Esophagus squamous epithelium (tissue), 5 donors: ENCODE data around the gene ARID3A. TPM values are rescaled to one million over a fixed set of nuclear protein-coding genes. Genes with fewer than 3 reads are reported as not detected.
A peak's percentile ranks its signal among the peaks of the same experiment; 100 is the strongest.

Source experiments
- DNase-seq: peaks from one replicate; lab custom pipeline; 2025; lab: John Stamatoyannopoulos, UW
- H3K27ac ChIP-seq, 4 donors: fragments of 200-600 bp; sonication (generic); one replicate each; pipeline ENCODE4 v1.5.1; 2016 to 2019; ENCODE audit warnings: mild to moderate bottlenecking in 1 of 4
- H3K27me3 ChIP-seq, 4 donors: fragments of 200-600 bp; sonication (generic); 1 replicate in 3 of 4; 2 replicates in 1 of 4; pipeline versions ENCODE4 v1.5.1 to v1.6.0; 2017 to 2021; ENCODE audit warnings: antibody characterized with exemption in 1 of 4
- H3K36me3 ChIP-seq, 3 donors: fragments of 200-600 bp; sonication (generic); one replicate each; pipeline ENCODE4 v1.5.1; 2016 to 2019
- H3K4me1 ChIP-seq, 3 donors: fragments of 200-600 bp; sonication (generic); one replicate each; pipeline ENCODE4 v1.5.1; 2017 to 2019
- H3K4me3 ChIP-seq, 4 donors: fragments of 200-600 bp; sonication (generic); 1 replicate in 3 of 4; 2 replicates in 1 of 4; pipeline ENCODE4 v1.5.1; 2016 to 2019; ENCODE audit warnings: mild to moderate bottlenecking in 2 of 4, moderate library complexity in 1 of 4
- H3K9me3 ChIP-seq, 3 donors: fragments of 200-600 bp; sonication (generic); one replicate each; pipeline ENCODE4 v1.5.1; 2016 to 2019
- CTCF ChIP-seq, 6 experiments: fragments of 450-650 bp in 4 of 6; fragments of 200-600 bp in 2 of 6; sonication (generic) in 2 of 6; IDR thresholded peaks; one replicate each; pipeline ENCODE4 v1.5.1; 2016 to 2019; ENCODE audit warnings: antibody characterized with exemption in 6 of 6, mild to moderate bottlenecking in 4 of 6, moderate library complexity in 4 of 6
- POLR2A ChIP-seq, 4 donors: fragments of 450-650 bp; IDR thresholded peaks; one replicate each; pipeline ENCODE4 v1.6.1; 2017; ENCODE audit warnings: antibody characterized with exemption in 4 of 4, mild to moderate bottlenecking in 4 of 4, moderate library complexity in 3 of 4
- WGBS, 2 donors: methylation state at CpG; one replicate each; pipeline ENCODE4 v1.1.5; 2018; 5-methylcytosine and 5-hydroxymethylcytosine counted together
- intact Hi-C: fragments of 100-400 bp; cut with DNase I; formaldehyde crosslinking; loops from one replicate; pipeline ENCODE4 v1.15.0; 2022
- total RNA-seq, 4 donors: library from RNA; depleted of rRNA; stranded (reverse); fragments of >200 nt; gene quantifications; one replicate each; pipeline ENCODE4 v1.1.0, GENCODE V29; 2016
- donor health status: DM: yes; HTN: yes; CAD: no.

ARID3A gene
- total RNA-seq, 4 donors from 2014 or later, result 3.0 to 6.6 (median 4.7) TPM

GRCh38 chr19:916645-917322 lies 9.1 kb upstream of the ARID3A start:
- TF ChIP-seq POLR2A (IDR thresholded peaks at IDR 0.05) (no peak), CTCF (IDR thresholded peaks at IDR 0.05) (no peak)
- peak overlapping the region in 3 of 4 donors; percentile 5 to 63 (median 40) for H3K4me3 ChIP-seq
- no peak for DNase-seq
- intact Hi-C loops, result no loop called here
- no peaks in the 10 kb centered on the region for H3K36me3 ChIP-seq
- 43 to 65% methylated on average over 7 to 14 of the region's 35 CpGs for WGBS, 2 donors
- peaks cover 14 to 58% (median 30%) of the 10 kb centered on the region in 4 donors for H3K27me3 ChIP-seq
- H3K4me1 ChIP-seq, result peaks cover 38 to 68% (median 48%) of the 10 kb centered on the region in 3 donors
- H3K9me3 ChIP-seq, result no peaks in the 10 kb centered on the region
- H3K27ac ChIP-seq, result no peak overlapping the region

GRCh38 chr19:917323-918151 lies 8.3 kb upstream of the ARID3A start, which contains the start of gene KISS1R:
KISS1R (plus strand) TSS chr19:917333; CDS start chr19:917503, 170 bp downstream.
- peaks cover 14 to 58% (median 30%) of the 10 kb centered on the region in 4 donors for H3K27me3 ChIP-seq
- 2% methylated on average over 7 of the region's 87 CpGs; no CpG with 5 or more reads in 1 of the 2 donors for WGBS, 2 donors

GRCh38 chr19:918152-918437 lies 7.7 kb upstream of the ARID3A start:
- Histone ChIP-seq H3K9me3 (no peaks in the 10 kb centered on the region), H3K4me3 (peak overlapping the region in 2 of 4 donors; percentile 40 to 63), H3K27ac (no peak overlapping the region), H3K27me3 (peaks cover 14 to 58% (median 30%) of the 10 kb centered on the region in 4 donors), H3K36me3 (no peaks in the 10 kb centered on the region), H3K4me1 (peaks cover 38 to 63% (median 48%) of the 10 kb centered on the region in 3 donors)
- TF ChIP-seq CTCF (IDR thresholded peaks at IDR 0.05) (no peak), POLR2A (IDR thresholded peaks at IDR 0.05) (no peak)
- intact Hi-C loops, result no loop called here
- DNase-seq, result no peak
- WGBS, 2 donors, result 0% methylated on average over 2 of the region's 12 CpGs; no CpG with 5 or more reads in 1 of the 2 donors

More at GRCh38 chr19:917323-918151, 8.3 kb upstream of the ARID3A start, which contains the start of gene KISS1R:
- Histone ChIP-seq H3K36me3 (no peaks in the 10 kb centered on the region), H3K9me3 (no peaks in the 10 kb centered on the region), H3K4me3 (peak within 1 kb of the TSS; percentile 1 to 63 (median 22)), H3K27ac (no peak within 1 kb of the TSS), H3K4me1 (peaks cover 38 to 64% (median 48%) of the 10 kb centered on the region in 3 donors)
- intact Hi-C loops, result no loop called here
- DNase-seq, result no peak
- TF ChIP-seq CTCF (IDR thresholded peaks at IDR 0.05) (peak in 5 of 6 experiments; percentile 35 to 65 (median 57)), POLR2A (IDR thresholded peaks at IDR 0.05) (no peak)

DNA sequence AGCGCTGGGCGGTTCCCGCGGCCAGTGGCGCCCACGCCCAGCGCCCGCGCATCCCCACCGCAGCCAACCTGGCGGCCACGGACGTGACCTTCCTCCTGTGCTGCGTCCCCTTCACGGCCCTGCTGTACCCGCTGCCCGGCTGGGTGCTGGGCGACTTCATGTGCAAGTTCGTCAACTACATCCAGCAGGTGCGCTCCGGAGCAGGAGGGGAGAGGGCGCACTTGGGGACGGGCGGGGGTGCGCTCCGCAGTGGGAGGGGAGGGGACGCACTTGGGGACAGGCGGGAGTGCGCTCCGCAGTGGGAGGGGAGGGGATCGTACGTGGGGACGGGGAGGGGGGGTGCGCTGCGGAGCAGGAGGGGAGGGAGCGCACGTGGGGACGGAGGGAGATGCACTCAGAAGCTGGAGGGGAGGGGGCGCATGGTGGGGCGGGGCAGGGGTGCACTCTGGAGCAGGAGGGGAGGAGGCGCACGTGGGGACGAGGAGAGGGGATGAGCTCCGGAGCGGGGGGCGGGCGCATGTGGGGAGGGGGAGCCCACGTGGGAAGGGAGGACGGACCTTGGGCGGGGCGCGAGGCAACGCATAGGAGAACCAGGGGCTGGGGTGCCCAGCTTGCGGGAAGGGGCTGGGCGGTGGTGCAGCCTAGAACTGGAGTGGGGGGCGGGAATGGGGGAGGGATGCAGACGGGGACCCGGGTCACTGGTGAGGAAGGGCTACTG lies 7.2 kb upstream of the ARID3A start:
- peaks cover 36 to 64% (median 44%) of the 10 kb centered on the region in 3 donors for H3K4me1 ChIP-seq
- no peaks in the 10 kb centered on the region for H3K36me3 ChIP-seq
- 3 to 7% methylated on average over 6 to 10 of the region's 58 CpGs for WGBS, 2 donors
- H3K27ac ChIP-seq, result no peak overlapping the region
- DNase-seq, result no peak
- TF ChIP-seq POLR2A (IDR thresholded peaks at IDR 0.05) (no peak), CTCF (IDR thresholded peaks at IDR 0.05) (no peak)
- H3K9me3 ChIP-seq, result no peaks in the 10 kb centered on the region
- intact Hi-C loops, result no loop called here
- peak overlapping the region in 1 of 4 donors; percentile 63 for H3K4me3 ChIP-seq
- H3K27me3 ChIP-seq, result peaks cover 14 to 58% (median 30%) of the 10 kb centered on the region in 4 donors
